Transverse colon (tissue), 4 donors: Measurements from ENCODE around the gene TAF1C. TPM values are rescaled to one million over a fixed set of nuclear protein-coding genes. Genes with fewer than 3 reads are reported as not detected.

Experiments used
- DNase-seq: peaks from one replicate; pipeline ENCODE4 v3.0.0-alpha.2; 2019
- H3K27ac ChIP-seq, 4 donors: fragments of 200-600 bp; sonication (generic); 2 replicates each; pipeline ENCODE4 v1.5.1; 2016 to 2018; ENCODE audit warnings: inconsistent platforms in 4 of 4
- H3K27me3 ChIP-seq: fragments of 200-600 bp; sonication (generic); 2 replicates; pipeline ENCODE4 v1.5.1; 2017; ENCODE audit warnings: inconsistent platforms
- H3K36me3 ChIP-seq, 4 donors: fragments of 200-600 bp; sonication (generic); 2 replicates each; pipeline ENCODE4 v1.5.1; 2017 to 2019; ENCODE audit warnings: inconsistent platforms in 4 of 4
- H3K4me1 ChIP-seq, 4 donors: fragments of 200-600 bp; sonication (generic); 2 replicates each; pipeline ENCODE4 v1.5.1; 2017 to 2020; ENCODE audit warnings: inconsistent platforms in 4 of 4
- H3K4me3 ChIP-seq, 4 donors: fragments of 200-600 bp; sonication (generic); 1 replicate in 1 of 4; 2 replicates in 3 of 4; pipeline versions ENCODE4 v1.5.1 to v1.6.1; 2017 to 2019; ENCODE audit warnings: inconsistent platforms in 4 of 4
- H3K9me3 ChIP-seq, 2 donors: fragments of 200-600 bp; sonication (generic); 2 replicates each; pipeline ENCODE4 v1.5.1; 2017 to 2019; ENCODE audit warnings: inconsistent platforms in 2 of 2
- EP300 ChIP-seq: sonication (generic); formaldehyde crosslinking; IDR thresholded peaks from one replicate; pipeline ENCODE4 v1.6.1; 2017; ENCODE audit warnings: antibody characterized with exemption, low read depth
- POLR2A ChIP-seq: fragments of 450-650 bp; IDR thresholded peaks from one replicate; pipeline ENCODE4 v1.6.1; 2016; ENCODE audit warnings: antibody characterized with exemption, mild to moderate bottlenecking, moderate library complexity
- POLR2AphosphoS5 ChIP-seq, 3 donors: sonication (generic); formaldehyde crosslinking; IDR thresholded peaks; one replicate each; pipeline ENCODE4 v1.6.1; 2016; ENCODE audit warnings: antibody characterized with exemption in 3 of 3
- WGBS, 2 donors: methylation state at CpG; one replicate each; pipeline ENCODE4 v1.1.5; 2018; ENCODE audit warnings: low coverage in 1 of 2; 5-methylcytosine and 5-hydroxymethylcytosine counted together
- in situ Hi-C, 4 donors: fragments of 200-750 bp; cut with MboI; loops; one replicate each; pipeline versions ENCODE4 v1.15.0 to v1.15.1; 2017; ENCODE audit warnings: low sequenced_read_pairs in 3 of 4, low pct_ligation_motif_present in 1 of 4, low pct_unique_long_range_greater_than_20kb in 1 of 4
- intact Hi-C: fragments of 100-400 bp; cut with DNase I; formaldehyde crosslinking; loops from one replicate; pipeline ENCODE4 v1.15.1; 2023; ENCODE audit warnings: low total_unique reads
- total RNA-seq, 4 donors: library from RNA; depleted of rRNA; stranded (reverse); fragments of >200 nt; gene quantifications; one replicate each; pipeline ENCODE4 v1.1.0, GENCODE V29; 2016
- TF ChIP-seq, protein P1 (sequence below), 5 experiments: fragments of 200-600 bp in 3 of 5; fragments of 450-650 bp in 2 of 5; sonication (generic) in 3 of 5; IDR thresholded peaks; 1 replicate in 2 of 5; 2 replicates in 3 of 5; pipeline ENCODE4 v1.5.1; 2016 to 2017; ENCODE audit warnings: antibody characterized with exemption in 5 of 5, inconsistent platforms in 3 of 5, mild to moderate bottlenecking in 2 of 5, moderate library complexity in 1 of 5

Gene TAF1C
- total RNA-seq, 4 donors from 2014 or later: 33.3 to 297 (median 54.1) TPM

DNA sequence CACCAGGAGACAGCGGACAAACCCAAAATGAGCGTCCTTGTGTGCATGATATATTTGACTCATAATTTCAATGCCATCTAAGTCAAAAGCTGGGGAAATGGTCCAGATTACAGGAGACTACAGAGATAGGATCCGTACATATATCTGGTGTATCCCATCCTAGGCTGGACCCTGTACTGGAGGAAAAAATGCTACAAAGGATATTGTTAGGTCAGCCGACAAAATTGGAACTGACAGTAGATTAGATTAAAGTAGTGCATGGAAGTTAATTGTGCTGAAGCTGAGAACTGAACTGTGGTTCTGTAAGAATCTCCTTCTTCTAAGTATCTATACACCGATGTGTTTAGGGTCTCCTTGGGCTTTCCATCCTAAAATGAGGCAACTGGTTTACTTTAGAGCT lies 28.7 kb upstream of the TAF1C start:
- Histone ChIP-seq H3K4me1 (no peaks in the 10 kb centered on the region), H3K27ac (no peak overlapping the region), H3K9me3 (no peaks in the 10 kb centered on the region), H3K36me3 (no peaks in the 10 kb centered on the region), H3K4me3 (no peak overlapping the region), H3K27me3 (no peaks in the 10 kb centered on the region)
- in situ Hi-C loops: no loop called here
- intact Hi-C loops: no loop called here
- TF ChIP-seq, protein P1, sequence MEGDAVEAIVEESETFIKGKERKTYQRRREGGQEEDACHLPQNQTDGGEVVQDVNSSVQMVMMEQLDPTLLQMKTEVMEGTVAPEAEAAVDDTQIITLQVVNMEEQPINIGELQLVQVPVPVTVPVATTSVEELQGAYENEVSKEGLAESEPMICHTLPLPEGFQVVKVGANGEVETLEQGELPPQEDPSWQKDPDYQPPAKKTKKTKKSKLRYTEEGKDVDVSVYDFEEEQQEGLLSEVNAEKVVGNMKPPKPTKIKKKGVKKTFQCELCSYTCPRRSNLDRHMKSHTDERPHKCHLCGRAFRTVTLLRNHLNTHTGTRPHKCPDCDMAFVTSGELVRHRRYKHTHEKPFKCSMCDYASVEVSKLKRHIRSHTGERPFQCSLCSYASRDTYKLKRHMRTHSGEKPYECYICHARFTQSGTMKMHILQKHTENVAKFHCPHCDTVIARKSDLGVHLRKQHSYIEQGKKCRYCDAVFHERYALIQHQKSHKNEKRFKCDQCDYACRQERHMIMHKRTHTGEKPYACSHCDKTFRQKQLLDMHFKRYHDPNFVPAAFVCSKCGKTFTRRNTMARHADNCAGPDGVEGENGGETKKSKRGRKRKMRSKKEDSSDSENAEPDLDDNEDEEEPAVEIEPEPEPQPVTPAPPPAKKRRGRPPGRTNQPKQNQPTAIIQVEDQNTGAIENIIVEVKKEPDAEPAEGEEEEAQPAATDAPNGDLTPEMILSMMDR (IDR thresholded peaks at IDR 0.05): no peak
- TF ChIP-seq POLR2A (no peak), EP300 (no peak), POLR2AphosphoS5 (IDR thresholded peaks at IDR 0.05) (no peak)
- DNase-seq: no peak
- WGBS, 2 donors: 88 to 90% methylated on average over 2 to 5 of the region's 5 CpGs

DNA sequence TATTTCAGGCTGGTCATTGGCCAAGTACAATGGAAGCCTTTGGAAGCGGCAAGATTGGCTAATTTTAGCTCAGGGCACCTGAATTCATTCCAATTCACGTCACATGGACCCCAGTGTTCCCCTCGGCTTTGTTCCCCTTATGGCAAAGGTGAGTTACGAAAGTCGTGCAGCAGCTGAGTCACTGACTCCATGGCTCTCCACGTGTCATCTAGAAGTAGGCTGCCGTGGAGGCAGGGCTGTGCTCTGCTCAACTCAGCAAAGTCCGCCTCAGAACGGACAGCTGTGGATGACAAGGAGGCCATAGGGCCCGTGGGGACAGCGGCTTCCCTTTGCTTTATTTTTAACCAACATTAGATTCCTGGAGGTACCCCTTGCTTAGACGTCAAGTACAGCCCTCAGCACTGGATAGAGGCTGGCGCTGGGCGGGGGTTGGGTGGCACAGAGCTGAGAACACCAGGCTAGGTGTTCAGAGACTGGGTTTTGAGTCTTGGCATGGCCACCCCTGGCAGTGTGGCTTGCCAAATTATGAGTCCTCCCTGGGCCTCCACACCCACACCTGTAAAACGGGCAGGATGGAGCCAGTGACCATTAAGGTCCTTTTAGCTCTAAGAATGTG lies 27.7 kb upstream of the TAF1C start:
- in situ Hi-C loops (no loop called here), intact Hi-C loops (no loop called here)
- Histone ChIP-seq H3K36me3 (no peaks in the 10 kb centered on the region), H3K4me3 (no peak overlapping the region), H3K27me3 (no peaks in the 10 kb centered on the region), H3K4me1 (no peaks in the 10 kb centered on the region), H3K9me3 (no peaks in the 10 kb centered on the region), H3K27ac (no peak overlapping the region)
- TF ChIP-seq POLR2A (no peak), POLR2AphosphoS5 (IDR thresholded peaks at IDR 0.05) (no peak), EP300 (no peak)
- TF ChIP-seq, protein P1 (IDR thresholded peaks at IDR 0.05): no peak
- WGBS, 2 donors: 76% methylated on average over 15 of the region's 15 CpGs; no CpG with 5 or more reads in 1 of the 2 donors
- no peak for DNase-seq

DNA sequence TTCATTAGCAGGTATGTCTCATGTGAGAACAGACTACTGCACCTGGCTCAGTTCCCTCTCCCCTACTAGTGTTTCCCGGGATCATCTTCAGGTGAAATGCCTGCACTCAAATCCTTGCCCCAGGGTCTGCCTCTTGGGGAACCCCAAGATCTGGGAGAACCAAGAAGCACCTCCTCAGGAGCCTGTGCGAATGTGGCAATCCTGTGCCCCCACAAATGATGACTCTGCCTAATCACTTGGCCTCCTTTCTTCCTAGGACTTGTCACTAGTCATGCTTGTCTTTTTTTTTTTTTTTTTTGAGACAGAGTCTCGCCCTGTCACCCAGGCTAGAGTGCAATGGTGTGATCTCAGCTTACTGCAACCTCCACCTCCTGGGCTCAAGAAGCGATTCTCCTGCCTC lies 25.8 kb upstream of the TAF1C start:
- H3K27ac ChIP-seq: no peak overlapping the region

DNA sequence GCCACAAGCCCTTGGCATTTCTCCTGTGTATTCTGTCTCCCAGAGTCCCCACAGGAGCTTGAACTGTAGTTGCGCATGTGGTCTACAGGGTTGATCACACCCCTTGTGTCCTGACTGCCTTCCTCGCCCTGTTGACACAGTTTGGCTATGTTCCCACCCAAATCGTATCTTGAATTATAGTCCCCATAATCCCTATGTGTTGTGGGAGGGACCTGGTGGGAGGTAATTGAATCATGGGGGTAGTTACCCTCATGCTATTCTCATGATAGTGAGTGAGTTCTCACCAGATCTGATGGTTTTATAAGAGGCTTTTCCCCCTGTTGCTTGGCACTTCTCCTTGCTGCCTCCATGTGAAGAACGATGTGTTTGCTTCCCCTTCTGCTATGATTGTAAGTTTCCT lies 25.3 kb upstream of the TAF1C start:
- WGBS, 2 donors: 25 to 42% methylated on average over 2 to 4 of the region's 4 CpGs
- no peaks in the 10 kb centered on the region for H3K4me1 ChIP-seq
- no peaks in the 10 kb centered on the region for H3K36me3 ChIP-seq
- H3K27ac ChIP-seq: no peak overlapping the region
- no peaks in the 10 kb centered on the region for H3K27me3 ChIP-seq
- TF ChIP-seq, protein P1 (IDR thresholded peaks at IDR 0.05): no peak
- TF ChIP-seq POLR2A: no peak
- TF ChIP-seq EP300: no peak
- TF ChIP-seq POLR2AphosphoS5 (IDR thresholded peaks at IDR 0.05): no peak
- DNase-seq: no peak
- intact Hi-C loops: no loop called here
- no peaks in the 10 kb centered on the region for H3K9me3 ChIP-seq
- in situ Hi-C loops: no loop called here
- no peak overlapping the region for H3K4me3 ChIP-seq

More for the DNA sequence above, 25.8 kb upstream of the TAF1C start:
- TF ChIP-seq POLR2AphosphoS5 (IDR thresholded peaks at IDR 0.05) (no peak), EP300 (no peak), POLR2A (no peak)
- TF ChIP-seq, protein P1 (IDR thresholded peaks at IDR 0.05): no peak
- Histone ChIP-seq H3K9me3 (no peaks in the 10 kb centered on the region), H3K4me1 (no peaks in the 10 kb centered on the region), H3K27me3 (no peaks in the 10 kb centered on the region), H3K4me3 (no peak overlapping the region), H3K36me3 (no peaks in the 10 kb centered on the region)
- DNase-seq: no peak
- 82 to 83% methylated on average over 2 to 4 of the region's 4 CpGs for WGBS, 2 donors
- in situ Hi-C loops (no loop called here), intact Hi-C loops (no loop called here)
